K562 (cell line): Measurements from ENCODE around the gene DPP8. TPM values are rescaled to one million over a fixed set of nuclear protein-coding genes. Genes with fewer than 3 reads are reported as not detected.

Experiments used
- BHLHE40 ChIP-seq: IDR thresholded peaks from 2 replicates; pipeline ENCODE4 v1.6.1; 2011; ENCODE audit warnings: low read length, improper control_type of control experiment
- BRD4 ChIP-seq: fragments of 200-600 bp; sonication (generic); IDR thresholded peaks from 2 replicates; pipeline ENCODE4 v1.6.1; 2017; ENCODE audit warnings: inconsistent platforms
- FOSL1 ChIP-seq: fragments of 200-800 bp; sonication (Bioruptor generic); conservative IDR thresholded peaks from 2 replicates; pipeline ENCODE4 v1.6.1; 2016; ENCODE audit warnings: missing genetic modification characterization, missing compliant biosample characterization
- LCOR ChIP-seq: sonication (generic); formaldehyde crosslinking; IDR thresholded peaks from 2 replicates; pipeline ENCODE4 v1.8.0; 2022; ENCODE audit warnings: mild to moderate bottlenecking, missing genetic modification reagents
- MXD1 ChIP-seq: fragments of 250-450 bp; sonication (Bioruptor Pico); IDR thresholded peaks from 2 replicates; pipeline ENCODE4 v1.8.0; 2021; ENCODE audit warnings: borderline replicate concordance, mild to moderate bottlenecking, moderate library complexity; ENCODE audit not compliant: poor library complexity, severe bottlenecking
- NFRKB ChIP-seq: fragments of 450-650 bp; IDR thresholded peaks from 2 replicates; pipeline ENCODE4 v1.6.1; 2016; ENCODE audit warnings: low read depth
- POLR3A ChIP-seq: IDR thresholded peaks from 2 replicates; pipeline ENCODE4 v1.6.1; 2011; ENCODE audit warnings: borderline replicate concordance, mild to moderate bottlenecking, moderate library complexity; ENCODE audit not compliant: insufficient read length, insufficient read depth; ENCODE audit errors: extremely low read depth
- TAF15 ChIP-seq: fragments of 200-400 bp; formaldehyde crosslinking; IDR thresholded peaks from 2 replicates; pipeline ENCODE4 v1.6.1; 2017; ENCODE audit warnings: mild to moderate bottlenecking, low read depth, low read length, moderate library complexity
- TCF3 ChIP-seq: sonication (generic); formaldehyde crosslinking; IDR thresholded peaks from 2 replicates; pipeline ENCODE4 v1.4.0; 2020; ENCODE audit warnings: mild to moderate bottlenecking, missing genetic modification reagents
- TCFL5 ChIP-seq: fragments of 250-450 bp; sonication (Bioruptor Pico); conservative IDR thresholded peaks from 2 replicates; pipeline ENCODE4 v1.6.1; 2021; ENCODE audit warnings: mild to moderate bottlenecking, moderate library complexity, matching md5 sums
- THAP12 ChIP-seq: fragments of 250-450 bp; sonication (Bioruptor Pico); IDR thresholded peaks from 2 replicates; pipeline ENCODE4 v1.9.0; 2021; ENCODE audit warnings: mild to moderate bottlenecking, inconsistent platforms
- ZBED1 ChIP-seq: IDR thresholded peaks from 2 replicates; pipeline ENCODE4 v1.6.1; 2014
- ZEB2 ChIP-seq: fragments of 450-650 bp; IDR thresholded peaks from 2 replicates; pipeline ENCODE4 v1.6.1; 2016
- ZNF239 ChIP-seq: fragments of 250-450 bp; sonication (Bioruptor Pico); IDR thresholded peaks from 2 replicates; pipeline ENCODE4 v1.4.0; 2020; ENCODE audit warnings: mild to moderate bottlenecking
- ZNF318 ChIP-seq, 2 experiments: fragments of 450-650 bp; IDR thresholded peaks; 2 replicates each; pipeline ENCODE4 v1.6.1; 2016; ENCODE audit warnings: mild to moderate bottlenecking in 2 of 2, borderline replicate concordance in 1 of 2, low read depth in 1 of 2, moderate library complexity in 1 of 2
- ZNF584 ChIP-seq: fragments of 200-800 bp; sonication (Bioruptor generic); IDR thresholded peaks from 2 replicates; pipeline ENCODE4 v1.6.1; 2016; ENCODE audit warnings: low read depth, mild to moderate bottlenecking, missing genetic modification characterization, missing compliant biosample characterization
- polyA plus RNA-seq, 8 experiments: library from polyadenylated mRNA; depleted of rRNA in 4 of 8; stranded (reverse) in 5 of 8; unstranded in 3 of 8; fragments of >200 nt; fragmentation: Nextera tagmentation in 2 of 8; fragmentation: Illumina TruSeq in 1 of 8; extraction: Ambion mirVana in 2 of 8; extraction: Trizol in 1 of 8; gene quantifications; 2 replicates each; pipeline versions ENCODE4 v1.2.1 to v1.2.3, GENCODE V29; 2011 to 2014; ENCODE audit warnings: inconsistent platforms in 1 of 8, missing spikeins in 1 of 8
- total RNA-seq, 7 experiments: library from RNA; depleted of rRNA in 6 of 7; stranded (reverse); fragments of >200 nt in 6 of 7; fragmentation: Illumina TruSeq in 2 of 7; extraction: Trizol in 2 of 7; gene quantifications; 2 replicates each; pipeline versions ENCODE4 v1.2.1 to v1.2.3, GENCODE V29; 2011 to 2021; ENCODE audit warnings: low replicate concordance in 1 of 7

DPP8 gene
- total and polyA plus RNA-seq, 9 of the 15 experiments (the other 6 are each of a cell fraction or from before 2014, with no cell fraction given), result 5.5 to 36.7 (median 20.7) TPM

GRCh38 chr15:65516997-65517865 is at the start of gene DPP8 (continued):
- TF ChIP-seq THAP12 (peak; percentile 100), FOSL1 (tag) (peak; percentile 40; the same call in 1 of the 2 replicates), TCF3 (CRISPR knock-in tag) (peak; percentile 4; the same call in 1 of the 2 replicates), LCOR (peak; percentile 92), ZNF584 (CRISPR knock-in tag) (no peak), ZNF239 (CRISPR knock-in tag) (no peak), MXD1 (CRISPR knock-in tag) (no peak), NFRKB (no peak; the same call in 1 of the 2 replicates), TAF15 (no peak), ZEB2 (peak; percentile 38; the same call in 1 of the 2 replicates), ZNF318 (IDR thresholded peaks at IDR 0.05; ENCODE audit: borderline replicate concordance in 1 of 2, low read depth in 1 of 2) (no peak), POLR3A (no peak), ZBED1 (peak; percentile 50; the same call in 1 of the 2 replicates), BRD4 (no peak), BHLHE40 (peak; percentile 47), TCFL5 (CRISPR knock-in tag) (no peak)
